ENCODE data around the gene JAKMIP1. TPM values are rescaled to one million over a fixed set of nuclear protein-coding genes. Genes with fewer than 3 reads are reported as not detected.

The JAKMIP1 gene
- total and polyA plus RNA-seq, 2 donors (not counting 1 experiment from before 2014, with no cell fraction given): 0.49 to 1.0 TPM

DNA sequence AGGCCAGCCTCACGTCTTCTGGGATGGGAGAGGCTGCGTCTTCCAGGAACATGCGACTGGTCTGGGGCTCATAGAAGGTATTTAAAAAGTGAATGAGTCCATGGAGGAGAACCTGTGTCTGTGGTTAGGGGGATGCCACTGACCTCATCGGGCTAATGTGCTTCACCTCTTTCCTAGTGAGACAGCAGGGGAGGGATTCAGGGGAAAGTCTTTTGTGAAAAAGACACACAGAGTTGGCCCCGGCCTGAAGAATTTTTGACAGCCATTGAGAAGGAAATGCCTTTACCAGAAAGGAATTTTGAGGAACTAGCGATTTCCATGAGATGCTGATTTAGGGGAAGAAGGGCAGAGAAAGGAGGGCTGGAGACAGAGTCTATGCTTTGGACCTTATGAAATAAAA, 171.1 kb downstream of the JAKMIP1 start:
- no peaks in the 10 kb centered on the region for H3K27me3 Mint-ChIP-seq
- Histone ChIP-seq H3K4me2 (replicated peaks; ENCODE audit: low read depth, low read length, poor library complexity, severe bottlenecking) (no peak overlapping the region), H3K9ac (ENCODE audit: low read length) (no peak overlapping the region), H3K9me3 (ENCODE audit: control extremely low read depth in 1 of 3, control insufficient read depth in 2 of 3, insufficient read depth in 1 of 3, low read length in 2 of 3) (peaks cover 0 to 2% (median 0%) of the 10 kb centered on the region in 3 donors), H3K4me3 (ENCODE audit: control extremely low read depth in 1 of 5, extremely low read depth in 1 of 5, insufficient read depth in 1 of 5, low read depth in 2 of 5, low read length in 4 of 5) (no peak overlapping the region), H2AFZ (ENCODE audit: insufficient read depth, low read depth, low read length, poor library complexity, severe bottlenecking) (no peak overlapping the region), H3K4me1 (ENCODE audit: control insufficient read depth in 2 of 2, insufficient read depth in 2 of 2, low read length in 2 of 2) (no peaks in the 10 kb centered on the region), H3K27ac (ENCODE audit: low read length in 2 of 2) (no peak overlapping the region), H3K27me3 (replicated peaks in 1 of 4; ENCODE audit: control extremely low read depth in 1 of 4, control insufficient read depth in 3 of 4, insufficient read depth in 4 of 4, low read length in 3 of 4) (no peaks in the 10 kb centered on the region), H3K79me2 (ENCODE audit: control insufficient read depth, insufficient read depth, low read length) (no peaks in the 10 kb centered on the region), H3K36me3 (replicated peaks in 1 of 2; ENCODE audit: control extremely low read depth in 1 of 2, control insufficient read depth in 1 of 2, extremely low read depth in 1 of 2, insufficient read depth in 2 of 2, low read length in 1 of 2) (no peaks in the 10 kb centered on the region), H4K20me1 (ENCODE audit: control insufficient read depth, insufficient read depth, low read length, poor library complexity, severe bottlenecking) (no peaks in the 10 kb centered on the region)
- 80% methylated on average over 4 of the region's 6 CpGs for WGBS (ENCODE audit: insufficient coverage)
- intact Hi-C loops (cut with micrococcal nuclease): no loop called here
- TF ChIP-seq EZH2 (IDR thresholded peaks at IDR 0.05; ENCODE audit: borderline replicate concordance, insufficient read depth, low read depth, low read length, poor library complexity, severe bottlenecking): no peak
- TF ChIP-seq, protein P1, sequence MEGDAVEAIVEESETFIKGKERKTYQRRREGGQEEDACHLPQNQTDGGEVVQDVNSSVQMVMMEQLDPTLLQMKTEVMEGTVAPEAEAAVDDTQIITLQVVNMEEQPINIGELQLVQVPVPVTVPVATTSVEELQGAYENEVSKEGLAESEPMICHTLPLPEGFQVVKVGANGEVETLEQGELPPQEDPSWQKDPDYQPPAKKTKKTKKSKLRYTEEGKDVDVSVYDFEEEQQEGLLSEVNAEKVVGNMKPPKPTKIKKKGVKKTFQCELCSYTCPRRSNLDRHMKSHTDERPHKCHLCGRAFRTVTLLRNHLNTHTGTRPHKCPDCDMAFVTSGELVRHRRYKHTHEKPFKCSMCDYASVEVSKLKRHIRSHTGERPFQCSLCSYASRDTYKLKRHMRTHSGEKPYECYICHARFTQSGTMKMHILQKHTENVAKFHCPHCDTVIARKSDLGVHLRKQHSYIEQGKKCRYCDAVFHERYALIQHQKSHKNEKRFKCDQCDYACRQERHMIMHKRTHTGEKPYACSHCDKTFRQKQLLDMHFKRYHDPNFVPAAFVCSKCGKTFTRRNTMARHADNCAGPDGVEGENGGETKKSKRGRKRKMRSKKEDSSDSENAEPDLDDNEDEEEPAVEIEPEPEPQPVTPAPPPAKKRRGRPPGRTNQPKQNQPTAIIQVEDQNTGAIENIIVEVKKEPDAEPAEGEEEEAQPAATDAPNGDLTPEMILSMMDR (IDR thresholded peaks at IDR 0.05): no peak
- H3K27ac Mint-ChIP-seq: no peak overlapping the region
- CTCF ChIA-PET: no interaction called here
- ATAC-seq (ENCODE audit: low read depth) (no peak), DNase-seq (no peak)
- POLR2A ChIA-PET: no interaction called here
- no peaks in the 10 kb centered on the region for H3K9me3 Mint-ChIP-seq (ENCODE audit: insufficient read depth)
- H3K4me1 Mint-ChIP-seq: no peaks in the 10 kb centered on the region
- no peak overlapping the region for H3K4me3 Mint-ChIP-seq

DNA sequence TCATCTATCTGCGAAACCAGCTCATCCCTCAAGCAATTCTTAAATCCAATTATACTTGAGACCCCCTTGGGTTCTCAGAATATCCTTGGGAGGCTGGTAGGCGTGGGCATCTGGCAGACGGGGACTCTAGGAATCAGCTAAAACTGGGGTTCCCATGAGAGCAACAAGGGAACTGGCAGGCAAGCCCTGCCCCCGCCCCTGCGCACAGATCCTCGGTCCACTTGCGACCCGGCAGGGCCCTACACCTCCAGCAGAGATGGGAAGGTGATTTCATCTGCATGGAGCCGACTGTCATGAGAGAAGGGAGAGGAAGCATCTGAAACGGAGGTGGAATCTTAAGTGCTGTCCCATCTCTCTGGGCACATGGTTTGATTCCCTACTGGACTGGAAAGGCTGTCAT, 172.2 kb downstream of the JAKMIP1 start:
- Histone ChIP-seq H3K9me3 (ENCODE audit: control extremely low read depth in 1 of 3, control insufficient read depth in 2 of 3, insufficient read depth in 1 of 3, low read length in 2 of 3) (peaks cover 0 to 2% (median 0%) of the 10 kb centered on the region in 3 donors), H3K4me3 (ENCODE audit: control extremely low read depth in 1 of 5, extremely low read depth in 1 of 5, insufficient read depth in 1 of 5, low read depth in 2 of 5, low read length in 4 of 5) (no peak overlapping the region), H3K79me2 (ENCODE audit: control insufficient read depth, insufficient read depth, low read length) (no peaks in the 10 kb centered on the region), H2AFZ (ENCODE audit: insufficient read depth, low read depth, low read length, poor library complexity, severe bottlenecking) (no peak overlapping the region), H4K20me1 (ENCODE audit: control insufficient read depth, insufficient read depth, low read length, poor library complexity, severe bottlenecking) (no peaks in the 10 kb centered on the region), H3K36me3 (replicated peaks in 1 of 2; ENCODE audit: control extremely low read depth in 1 of 2, control insufficient read depth in 1 of 2, extremely low read depth in 1 of 2, insufficient read depth in 2 of 2, low read length in 1 of 2) (no peaks in the 10 kb centered on the region), H3K4me2 (replicated peaks; ENCODE audit: low read depth, low read length, poor library complexity, severe bottlenecking) (no peak overlapping the region), H3K9ac (ENCODE audit: low read length) (no peak overlapping the region), H3K27ac (ENCODE audit: low read length in 2 of 2) (no peak overlapping the region), H3K27me3 (replicated peaks in 1 of 4; ENCODE audit: control extremely low read depth in 1 of 4, control insufficient read depth in 3 of 4, insufficient read depth in 4 of 4, low read length in 3 of 4) (no peaks in the 10 kb centered on the region), H3K4me1 (ENCODE audit: control insufficient read depth in 2 of 2, insufficient read depth in 2 of 2, low read length in 2 of 2) (no peaks in the 10 kb centered on the region)
- intact Hi-C loops (cut with micrococcal nuclease): no loop called here
- ChIA-PET CTCF (no interaction called here), POLR2A (no interaction called here)
- no peaks in the 10 kb centered on the region for H3K9me3 Mint-ChIP-seq (ENCODE audit: insufficient read depth)
- ATAC-seq (ENCODE audit: low read depth) (no peak), DNase-seq (no peak)
- TF ChIP-seq, protein P1 (IDR thresholded peaks at IDR 0.05): no peak
- TF ChIP-seq EZH2 (IDR thresholded peaks at IDR 0.05; ENCODE audit: borderline replicate concordance, insufficient read depth, low read depth, low read length, poor library complexity, severe bottlenecking): no peak
- no peaks in the 10 kb centered on the region for H3K27me3 Mint-ChIP-seq
- H3K27ac Mint-ChIP-seq: no peak overlapping the region
- H3K4me1 Mint-ChIP-seq: no peaks in the 10 kb centered on the region
- no peak overlapping the region for H3K4me3 Mint-ChIP-seq
- 94% methylated on average over 9 of the region's 10 CpGs for WGBS (ENCODE audit: insufficient coverage)
